ENCODE data around the gene GPX7.
A peak's percentile ranks its signal among the peaks of the same experiment; 100 is the strongest.

GPX7 gene

DNA sequence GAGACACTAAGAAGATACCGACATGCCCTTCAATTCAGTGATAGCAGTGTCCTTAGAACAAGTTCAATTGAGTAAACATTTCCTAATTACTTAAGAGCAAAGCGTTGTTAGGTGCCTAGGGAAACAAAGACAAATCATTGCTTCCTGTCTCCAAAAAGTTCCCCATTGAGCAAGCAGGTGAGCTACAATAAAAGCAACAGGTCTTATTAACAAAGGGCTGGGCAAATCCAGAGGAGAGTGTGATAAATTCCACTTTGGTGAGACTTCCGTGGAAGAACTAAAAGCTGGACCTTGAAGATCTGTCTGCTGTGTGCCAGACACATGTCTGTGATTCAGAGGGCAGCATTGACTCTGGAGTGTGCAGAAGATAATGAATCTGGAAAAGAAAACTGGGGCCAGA is 47.4 kb upstream of the GPX7 start:
- DNase-seq (ENCODE audit: low read depth in 1 of 2, low spot score in 1 of 2), result peak in 1 of 2 experiments; percentile 37
- no peak overlapping the region for H3K4me3 ChIP-seq (replicated peaks; ENCODE audit: insufficient read depth, low read length)
- TF ChIP-seq REST (IDR thresholded peaks at IDR 0.05; ENCODE audit: insufficient replicate concordance, low read depth), result no peak
- TF ChIP-seq SPI1 (IDR thresholded peaks at IDR 0.05; ENCODE audit: borderline replicate concordance, low read depth), result no peak
- TF ChIP-seq GABPA (IDR thresholded peaks at IDR 0.05; ENCODE audit: low read depth), result no peak
- TF ChIP-seq POLR2AphosphoS5 (IDR thresholded peaks at IDR 0.05; ENCODE audit: low read depth), result no peak
- no peak for TF ChIP-seq CTCF (IDR thresholded peaks at IDR 0.05; ENCODE audit: insufficient read depth, low read length)
- H3K27me3 ChIP-seq (ENCODE audit: insufficient read depth, poor library complexity, severe bottlenecking), result no peaks in the 10 kb centered on the region
- peak overlapping the region; percentile 30 for H3K27ac ChIP-seq (replicated peaks)

DNA sequence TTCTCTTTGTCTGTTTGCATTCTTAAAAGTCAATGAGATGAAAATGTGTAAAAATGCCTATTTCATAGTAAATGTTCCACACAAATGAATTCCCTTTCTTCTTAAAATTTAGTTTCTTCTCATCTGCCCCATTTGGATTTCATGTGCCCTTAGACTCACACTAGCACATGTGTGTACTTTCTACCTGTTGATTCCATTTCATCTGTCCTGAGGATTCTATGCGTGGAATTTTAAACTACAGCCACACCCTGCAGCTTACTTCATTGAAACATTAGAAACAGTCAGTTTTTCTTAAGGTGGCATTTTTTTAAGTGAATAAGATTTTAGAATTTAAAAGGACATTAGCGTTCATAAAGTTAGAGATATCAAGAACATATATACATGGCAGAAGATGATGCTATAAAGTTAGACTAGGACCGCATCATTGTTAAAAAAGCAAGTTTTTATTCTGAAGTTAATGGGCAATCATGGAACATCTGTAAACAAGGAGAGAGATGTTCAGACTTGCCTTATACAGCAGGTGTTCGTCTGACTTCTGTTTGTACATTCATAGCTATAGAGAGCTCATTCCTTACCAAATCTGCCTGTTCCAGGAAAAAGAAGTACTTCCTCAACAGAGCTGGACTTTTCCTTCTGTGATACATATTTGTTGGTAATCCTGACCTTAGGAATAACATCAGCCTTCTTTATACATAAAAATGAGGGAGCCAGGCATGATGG is 45.4 kb upstream of the GPX7 start:
- H3K4me3 ChIP-seq (replicated peaks; ENCODE audit: insufficient read depth, low read length), result no peak overlapping the region
- H3K27ac ChIP-seq (replicated peaks), result no peak overlapping the region
- TF ChIP-seq REST (IDR thresholded peaks at IDR 0.05; ENCODE audit: insufficient replicate concordance, low read depth) (no peak), GABPA (IDR thresholded peaks at IDR 0.05; ENCODE audit: low read depth) (no peak), CTCF (IDR thresholded peaks at IDR 0.05; ENCODE audit: insufficient read depth, low read length) (no peak), POLR2AphosphoS5 (IDR thresholded peaks at IDR 0.05; ENCODE audit: low read depth) (no peak), SPI1 (IDR thresholded peaks at IDR 0.05; ENCODE audit: borderline replicate concordance, low read depth) (no peak)
- no peak for DNase-seq (ENCODE audit: low read depth in 1 of 2, low spot score in 1 of 2)
- no peaks in the 10 kb centered on the region for H3K27me3 ChIP-seq (ENCODE audit: insufficient read depth, poor library complexity, severe bottlenecking)

- DNase-seq (ENCODE audit: low read depth in 1 of 2, low spot score in 1 of 2), result no peak
- TF ChIP-seq SPI1 (IDR thresholded peaks at IDR 0.05; ENCODE audit: borderline replicate concordance, low read depth) (no peak), CTCF (IDR thresholded peaks at IDR 0.05; ENCODE audit: insufficient read depth, low read length) (no peak), POLR2AphosphoS5 (IDR thresholded peaks at IDR 0.05; ENCODE audit: low read depth) (no peak), GABPA (IDR thresholded peaks at IDR 0.05; ENCODE audit: low read depth) (no peak), REST (IDR thresholded peaks at IDR 0.05; ENCODE audit: insufficient replicate concordance, low read depth) (no peak)
- H3K27me3 ChIP-seq (ENCODE audit: insufficient read depth, poor library complexity, severe bottlenecking), result no peaks in the 10 kb centered on the region
- no peak overlapping the region for H3K27ac ChIP-seq (replicated peaks)
- H3K4me3 ChIP-seq (replicated peaks; ENCODE audit: insufficient read depth, low read length), result no peak overlapping the region
Measured at GRCh38 chr1:52558941-52559340, 43.2 kb upstream of the GPX7 start.

Measured in HL-60 (cell line).